ENCODE data around the gene EIF4H.
"Not testable (repeated sequence)": the region's sequence is repeated elsewhere in the genome, so short reads cannot be mapped to it uniquely, and the experiment has no call there.

Gene EIF4H

GRCh38 chr7:74199551-74200355 lies 25.6 kb downstream of the EIF4H start:
- DNase-seq (ENCODE audit: low read depth) = no peak

DNA sequence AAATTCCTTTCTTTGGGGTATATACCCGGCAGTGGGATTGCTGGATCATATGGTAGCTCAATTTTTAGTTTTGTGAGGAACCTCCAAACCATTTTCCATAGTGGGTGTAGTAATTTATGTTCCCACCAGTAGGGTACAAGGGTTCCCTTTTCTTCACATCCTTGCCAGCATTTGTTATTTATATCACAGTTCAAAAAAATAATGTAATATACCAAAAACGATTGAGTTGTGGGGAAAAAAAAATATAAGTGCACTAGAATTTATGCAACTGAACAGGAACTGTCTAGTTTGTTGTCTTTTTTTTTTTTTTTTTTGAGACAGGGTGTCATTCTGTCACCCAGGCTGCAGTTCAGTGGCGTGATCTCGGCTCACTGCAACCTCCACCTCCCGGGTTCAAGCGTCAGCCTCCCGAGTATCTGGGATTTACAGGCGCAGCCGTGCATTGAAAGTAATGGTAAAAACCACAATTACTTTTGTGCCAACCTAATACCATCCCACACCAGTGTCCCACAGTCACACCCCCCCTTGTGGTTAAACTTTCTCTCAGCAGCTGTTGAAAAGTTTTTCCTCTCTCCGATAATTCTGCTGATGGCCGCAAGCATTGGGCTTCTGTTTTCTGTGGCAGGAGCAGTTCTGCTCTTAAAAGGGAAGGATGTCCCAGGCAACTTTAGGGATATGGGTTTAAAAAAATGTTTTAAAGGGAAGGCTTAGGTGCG lies 28.8 kb downstream of the EIF4H start:
- no peak for DNase-seq (ENCODE audit: low read depth)

DNA sequence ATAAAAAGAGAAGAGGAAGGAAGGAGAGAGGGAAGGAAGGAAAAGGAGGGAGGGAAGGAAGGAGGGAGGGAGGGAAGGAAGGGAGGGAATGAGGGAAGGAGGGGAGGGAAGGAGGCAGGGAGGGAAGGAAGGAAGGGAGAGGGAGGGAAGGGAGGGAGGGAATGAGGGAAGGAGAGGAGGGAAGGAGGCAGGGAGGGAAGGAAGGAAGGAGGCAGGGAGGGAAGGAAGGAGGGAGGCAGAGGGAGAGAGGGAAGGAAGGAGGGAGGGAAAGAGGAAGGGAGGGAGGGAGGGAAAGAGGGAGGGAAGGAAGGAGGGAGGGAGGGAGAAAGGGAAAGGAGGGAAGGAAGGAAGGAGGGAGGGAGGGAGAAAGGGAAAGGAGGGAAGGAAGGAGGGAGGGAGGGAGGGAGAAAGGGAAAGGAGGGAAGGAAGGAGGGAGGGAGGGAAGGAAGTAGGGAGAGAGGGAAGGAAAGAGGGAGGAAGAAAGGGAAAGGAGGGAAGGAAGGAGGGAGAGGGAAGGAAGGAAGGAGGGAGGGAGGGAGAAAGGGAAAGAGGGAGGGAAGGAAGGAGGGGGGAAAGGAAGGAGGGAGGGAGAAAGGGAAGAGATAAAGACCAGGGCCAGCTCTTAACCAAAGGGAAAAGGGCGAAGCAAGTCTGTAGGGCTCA lies 29.9 kb downstream of the EIF4H start:
- no peak for DNase-seq (ENCODE audit: low read depth)

- DNase-seq (ENCODE audit: low read depth) = not testable (repeated sequence)
Measured at GRCh38 chr7:74206052-74206451, 31.9 kb downstream of the EIF4H start.

DNA sequence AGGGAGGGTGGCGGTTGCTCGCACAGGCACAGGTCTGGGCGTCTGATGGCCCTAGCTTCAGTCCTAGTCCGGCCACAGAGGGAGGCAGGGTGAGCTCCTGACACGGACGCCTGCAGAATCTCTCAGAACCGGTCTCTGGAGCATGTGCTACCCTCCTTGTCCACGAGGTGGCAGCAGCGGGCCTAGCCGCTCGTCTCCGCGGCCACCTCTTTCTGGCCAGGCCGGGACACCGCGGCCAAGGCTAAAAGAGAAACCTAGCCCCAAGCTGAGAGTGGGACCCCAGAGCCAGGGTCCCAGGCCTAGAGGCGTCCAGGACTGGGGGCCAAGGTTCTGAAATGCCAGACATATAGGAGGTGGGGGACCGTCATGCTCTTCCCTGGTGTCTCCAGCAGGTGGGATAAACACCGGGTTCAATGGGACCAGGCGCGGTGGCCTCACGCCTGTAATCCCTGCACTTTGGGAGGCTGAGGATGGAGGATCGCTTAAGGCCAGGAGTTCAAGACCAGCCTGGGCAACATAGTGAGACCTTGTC lies 32.5 kb downstream of the EIF4H start:
- DNase-seq (ENCODE audit: low read depth) = peak; percentile 62

GRCh38 chr7:74207586-74207985 lies 33.4 kb downstream of the EIF4H start:
- DNase-seq (ENCODE audit: low read depth) = no peak

DNA sequence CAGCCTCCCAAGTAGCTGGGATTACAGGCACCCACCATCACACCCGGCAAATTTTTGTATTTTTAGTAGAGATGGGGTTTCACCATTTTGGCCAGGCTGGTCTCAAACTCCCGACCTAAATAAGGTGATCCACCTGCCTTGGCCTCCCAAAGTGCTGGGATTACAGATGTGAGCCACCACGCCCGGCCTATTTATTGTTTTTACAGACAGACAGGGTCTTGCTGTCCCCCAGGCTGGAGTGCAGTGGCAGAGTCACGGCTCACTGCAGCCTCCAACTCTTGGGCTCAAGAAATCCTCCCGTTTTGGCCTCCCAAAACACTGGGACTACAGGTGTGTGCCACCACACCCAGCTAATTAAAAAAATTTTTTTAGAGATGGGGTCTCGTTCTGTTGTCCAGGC lies 34.1 kb downstream of the EIF4H start:
- not testable (repeated sequence) for DNase-seq (ENCODE audit: low read depth)

- no peak for DNase-seq (ENCODE audit: low read depth)
Measured at GRCh38 chr7:74212661-74213060, 38.5 kb downstream of the EIF4H start.

- no peak for DNase-seq (ENCODE audit: low read depth)
Measured at GRCh38 chr7:74214816-74215630, 40.9 kb downstream of the EIF4H start.

- DNase-seq (ENCODE audit: low read depth) = no peak
Measured at GRCh38 chr7:74215921-74216320, 41.8 kb downstream of the EIF4H start.

DNA sequence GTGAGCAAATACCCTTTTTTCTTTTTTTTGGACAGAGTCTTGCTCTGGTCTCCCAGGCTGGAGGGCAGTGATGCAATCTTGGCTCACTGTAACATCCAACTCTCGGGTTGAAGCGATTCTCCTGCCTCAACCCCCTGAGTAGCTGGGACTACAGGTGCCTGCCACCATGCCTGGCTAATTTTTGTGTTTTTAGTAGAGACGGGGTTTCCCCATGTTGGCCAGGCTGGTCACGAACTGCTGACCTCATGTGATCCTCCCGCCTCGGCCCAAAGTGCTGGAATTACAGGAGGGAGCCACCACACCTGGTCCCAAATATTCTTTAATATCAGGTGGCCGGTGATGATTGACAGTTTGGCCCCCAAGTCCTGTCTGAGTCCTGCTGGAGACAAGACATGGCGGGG lies 42.2 kb downstream of the EIF4H start:
- no peak for DNase-seq (ENCODE audit: low read depth)

DNA sequence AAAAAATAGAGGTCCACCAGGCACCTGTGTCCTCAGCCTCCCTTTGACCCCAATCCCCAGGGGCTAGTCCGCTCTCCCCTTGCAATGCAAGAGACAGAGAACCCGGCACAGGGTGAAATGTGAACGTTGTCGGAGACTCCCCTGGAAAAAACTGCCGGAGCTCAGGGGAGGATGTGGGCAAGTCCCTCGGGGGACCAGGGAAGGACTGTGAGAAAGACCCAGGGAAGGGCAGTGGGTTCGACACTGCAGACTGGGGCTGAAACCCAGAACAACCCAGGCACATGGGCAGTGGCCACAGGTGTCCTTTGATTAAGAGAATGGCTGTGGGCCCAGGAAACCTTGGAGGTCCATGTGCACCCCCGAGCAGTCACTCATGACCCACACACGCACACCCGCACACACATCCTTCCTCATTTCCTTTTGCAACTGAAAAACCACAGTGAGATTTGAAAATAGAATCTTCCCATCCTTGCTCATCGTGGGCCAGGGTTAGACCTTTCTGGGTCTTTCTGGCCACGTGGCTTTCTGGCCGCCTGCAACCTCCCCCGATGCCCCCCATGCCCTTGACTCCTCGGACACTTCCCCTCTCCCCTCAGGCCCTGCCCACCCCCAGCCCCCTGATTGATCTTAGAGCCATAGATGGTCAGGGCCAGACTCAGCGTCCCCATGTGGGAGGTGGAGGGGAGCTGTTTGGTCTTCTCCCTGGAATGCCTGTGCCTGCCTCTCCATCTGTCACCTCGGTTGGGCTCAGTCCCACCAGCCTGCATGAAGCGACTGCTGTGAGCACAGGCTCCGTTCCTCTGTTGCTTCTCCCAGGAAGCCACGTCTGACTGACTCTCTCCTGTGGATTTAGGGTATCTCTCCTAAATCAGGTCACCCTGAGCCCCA lies 43.5 kb downstream of the EIF4H start:
- no peak for DNase-seq (ENCODE audit: low read depth)

DNA sequence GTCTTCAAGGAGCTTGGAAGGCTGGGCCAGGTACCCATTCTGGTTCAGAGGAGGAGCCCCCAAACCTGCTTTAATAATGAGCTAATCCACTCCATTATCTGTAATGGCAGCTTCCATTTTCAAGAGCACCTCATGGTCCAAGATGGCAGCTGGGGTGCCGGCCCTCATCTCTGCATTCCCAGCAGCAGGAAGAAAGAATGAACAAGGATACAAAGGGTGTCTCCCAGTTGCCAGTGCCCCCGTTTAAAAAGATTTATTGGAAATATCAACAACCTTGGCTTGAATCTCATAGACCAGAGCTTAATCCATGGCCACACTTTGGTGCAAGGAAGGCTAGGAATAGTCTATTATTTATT lies 44.2 kb downstream of the EIF4H start:
- DNase-seq (ENCODE audit: low read depth) = no peak

GRCh38 chr7:74219416-74219815 lies 45.3 kb downstream of the EIF4H start:
- no peak for DNase-seq (ENCODE audit: low read depth)

DNA sequence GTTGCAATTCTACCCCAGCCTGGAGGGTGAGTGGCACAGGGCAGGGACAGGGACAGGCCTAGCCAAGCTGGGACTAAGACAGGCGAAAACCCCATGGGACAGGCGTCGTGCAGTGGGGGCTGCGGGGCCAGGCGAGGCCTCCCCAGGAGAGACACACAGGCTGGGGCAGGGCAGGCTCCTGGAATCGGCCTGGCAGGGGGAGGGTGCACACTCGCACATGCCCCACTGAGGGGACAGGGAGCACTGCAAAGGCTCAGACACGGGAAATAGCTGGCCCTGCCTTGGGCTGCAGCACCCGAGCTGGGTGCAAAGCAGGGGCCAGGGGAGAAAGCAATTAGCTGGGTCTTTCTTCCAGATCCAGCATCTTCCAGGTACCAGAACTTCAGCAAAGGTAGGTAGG lies 46.1 kb downstream of the EIF4H start:
- no peak for DNase-seq (ENCODE audit: low read depth)

- DNase-seq (ENCODE audit: low read depth) = no peak
Measured at GRCh38 chr7:74221713-74222112, 47.6 kb downstream of the EIF4H start.

DNA sequence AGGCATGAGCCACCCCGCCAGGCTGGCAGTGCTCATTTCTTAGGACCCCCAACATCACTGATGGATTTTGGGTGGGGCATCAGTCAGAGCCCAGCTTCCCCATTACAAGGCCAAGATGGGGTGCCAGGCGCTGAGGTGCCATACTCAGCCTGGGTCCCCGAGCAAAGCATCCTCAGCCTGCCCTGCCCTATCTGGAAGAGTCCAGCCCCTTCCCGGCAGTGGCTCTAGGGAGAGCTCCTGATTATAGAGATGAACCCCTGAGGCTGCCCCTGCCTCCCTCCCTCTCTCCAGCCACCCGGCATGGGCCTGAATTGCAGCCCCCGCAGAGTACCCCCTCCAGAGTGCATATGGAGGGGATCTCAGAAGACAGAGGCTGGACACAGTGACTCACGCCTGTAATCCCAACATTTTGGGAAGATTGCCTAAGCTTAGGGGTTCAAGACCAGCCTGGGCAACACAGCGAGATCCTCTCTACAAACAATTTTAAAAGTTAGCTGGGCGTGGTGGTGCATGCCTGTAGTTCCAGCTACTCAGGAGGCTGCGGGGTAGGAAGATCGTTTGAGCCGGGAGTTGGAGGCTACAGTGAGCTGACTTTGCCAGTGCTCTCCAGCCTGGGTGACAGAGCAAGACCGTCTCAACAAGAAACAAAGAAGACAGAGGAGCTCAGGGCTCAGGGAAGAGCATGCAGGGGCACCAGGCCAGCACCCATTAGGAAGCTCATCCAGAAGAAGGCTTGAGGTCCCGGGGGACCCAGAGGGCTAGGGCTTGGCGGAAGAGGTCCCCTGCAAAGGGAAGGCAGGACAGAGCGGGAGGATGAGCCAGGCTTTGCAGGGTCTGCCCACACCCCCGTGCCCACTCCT lies 48.9 kb downstream of the EIF4H start:
- DNase-seq (ENCODE audit: low read depth) = no peak

DNA sequence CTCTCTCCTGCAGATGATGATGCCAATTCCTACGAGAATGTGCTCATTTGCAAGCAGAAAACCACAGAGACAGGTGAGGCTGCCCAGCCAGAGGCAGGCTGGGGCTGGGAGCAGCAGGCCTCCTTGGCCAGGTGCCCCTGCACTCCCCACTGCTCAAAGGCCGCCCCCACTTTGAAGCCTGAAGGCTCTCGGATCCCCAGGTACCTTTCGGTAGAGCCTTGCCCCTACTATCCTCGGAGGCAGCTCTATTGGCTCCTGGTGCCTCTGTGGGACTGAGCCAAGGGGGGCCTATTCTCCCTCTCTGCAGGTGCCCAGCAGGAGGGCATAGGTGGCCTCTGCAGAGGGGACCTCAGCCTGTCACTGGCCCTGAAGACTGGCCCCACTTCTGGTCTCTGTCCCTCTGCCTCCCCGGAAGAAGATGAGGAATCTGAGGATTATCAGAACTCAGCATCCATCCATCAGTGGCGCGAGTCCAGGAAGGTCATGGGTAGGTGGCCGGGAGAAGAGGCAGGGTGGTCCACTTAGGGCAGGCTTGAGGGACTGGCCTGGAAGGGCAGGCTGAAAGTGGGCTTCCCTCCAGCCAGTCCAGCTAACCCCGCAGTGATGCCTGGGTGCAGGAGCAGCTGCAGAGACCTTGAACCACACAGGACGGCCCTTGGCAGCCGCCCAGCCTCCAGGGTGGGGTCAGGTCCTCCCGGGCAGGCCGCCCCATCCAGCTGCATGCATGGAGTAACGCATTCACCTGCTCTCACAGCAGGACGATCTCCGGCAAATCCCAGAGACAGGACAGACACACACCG lies 49.8 kb downstream of the EIF4H start:
- no peak for DNase-seq (ENCODE audit: low read depth)

- DNase-seq (ENCODE audit: low read depth) = no peak
Measured at GRCh38 chr7:74224511-74224832, 50.3 kb downstream of the EIF4H start.

Measured in T follicular helper cell (primary cell).